ENCODE measurements around the gene ATP6V0B. TPM values are rescaled to one million over a fixed set of nuclear protein-coding genes. Genes with fewer than 3 reads are reported as not detected.

ATP6V0B gene
- total and polyA plus RNA-seq, 9 of the 15 experiments (the other 6 are each of a cell fraction or from before 2014, with no cell fraction given), result 137 to 328 (median 220) TPM

DNA sequence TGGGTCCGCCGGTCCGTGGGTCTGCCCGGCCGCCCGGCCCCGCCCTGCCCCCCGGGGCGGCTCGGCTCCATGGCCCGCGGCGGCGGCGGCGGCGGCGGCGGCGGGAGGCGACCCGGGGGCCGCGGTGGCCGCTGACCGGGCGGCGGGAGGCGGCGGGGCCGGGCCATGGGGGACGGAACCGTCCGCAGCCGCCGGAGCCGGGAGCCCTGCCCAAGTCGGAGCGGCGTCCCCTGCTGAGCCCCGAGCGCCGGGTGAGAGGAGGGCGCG lies 4.4 kb downstream of the ATP6V0B start (continued):
- TF ChIP-seq, protein P1, sequence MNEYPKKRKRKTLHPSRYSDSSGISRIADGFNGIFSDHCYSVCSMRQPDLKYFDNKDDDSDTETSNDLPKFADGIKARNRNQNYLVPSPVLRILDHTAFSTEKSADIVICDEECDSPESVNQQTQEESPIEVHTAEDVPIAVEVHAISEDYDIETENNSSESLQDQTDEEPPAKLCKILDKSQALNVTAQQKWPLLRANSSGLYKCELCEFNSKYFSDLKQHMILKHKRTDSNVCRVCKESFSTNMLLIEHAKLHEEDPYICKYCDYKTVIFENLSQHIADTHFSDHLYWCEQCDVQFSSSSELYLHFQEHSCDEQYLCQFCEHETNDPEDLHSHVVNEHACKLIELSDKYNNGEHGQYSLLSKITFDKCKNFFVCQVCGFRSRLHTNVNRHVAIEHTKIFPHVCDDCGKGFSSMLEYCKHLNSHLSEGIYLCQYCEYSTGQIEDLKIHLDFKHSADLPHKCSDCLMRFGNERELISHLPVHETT (CRISPR knock-in tag; conservative IDR thresholded peaks at IDR 0.05 in 1 of 2, IDR thresholded peaks at IDR 0.05 in 1 of 2), result peak in 1 of 2 experiments; percentile 87; a peak in 1 of 4 replicates
- TF ChIP-seq, protein P2, sequence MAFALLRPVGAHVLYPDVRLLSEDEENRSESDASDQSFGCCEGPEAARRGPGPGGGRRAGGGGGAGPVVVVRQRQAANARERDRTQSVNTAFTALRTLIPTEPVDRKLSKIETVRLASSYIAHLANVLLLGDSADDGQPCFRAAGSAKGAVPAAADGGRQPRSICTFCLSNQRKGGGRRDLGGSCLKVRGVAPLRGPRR (CRISPR knock-in tag; IDR thresholded peaks at IDR 0.05), result no peak
- TF ChIP-seq, protein P3, sequence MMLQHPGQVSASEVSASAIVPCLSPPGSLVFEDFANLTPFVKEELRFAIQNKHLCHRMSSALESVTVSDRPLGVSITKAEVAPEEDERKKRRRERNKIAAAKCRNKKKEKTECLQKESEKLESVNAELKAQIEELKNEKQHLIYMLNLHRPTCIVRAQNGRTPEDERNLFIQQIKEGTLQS (IDR thresholded peaks at IDR 0.05), result no peak
- TF ChIP-seq, protein P3 (CRISPR knock-in tag; conservative IDR thresholded peaks at IDR 0.05), result no peak
- TF ChIP-seq ZC3H4 (CRISPR knock-in tag; IDR thresholded peaks at IDR 0.05; ENCODE audit: borderline replicate concordance) (no peak), ESRRB (CRISPR knock-in tag; IDR thresholded peaks at IDR 0.05; ENCODE audit: borderline replicate concordance) (no peak), RBFOX2 (IDR thresholded peaks at IDR 0.05; ENCODE audit: low read depth, low read length) (0 out of 2 replicates have a peak, but pooled peaks have one; percentile 2)
- TF ChIP-seq, protein P4, sequence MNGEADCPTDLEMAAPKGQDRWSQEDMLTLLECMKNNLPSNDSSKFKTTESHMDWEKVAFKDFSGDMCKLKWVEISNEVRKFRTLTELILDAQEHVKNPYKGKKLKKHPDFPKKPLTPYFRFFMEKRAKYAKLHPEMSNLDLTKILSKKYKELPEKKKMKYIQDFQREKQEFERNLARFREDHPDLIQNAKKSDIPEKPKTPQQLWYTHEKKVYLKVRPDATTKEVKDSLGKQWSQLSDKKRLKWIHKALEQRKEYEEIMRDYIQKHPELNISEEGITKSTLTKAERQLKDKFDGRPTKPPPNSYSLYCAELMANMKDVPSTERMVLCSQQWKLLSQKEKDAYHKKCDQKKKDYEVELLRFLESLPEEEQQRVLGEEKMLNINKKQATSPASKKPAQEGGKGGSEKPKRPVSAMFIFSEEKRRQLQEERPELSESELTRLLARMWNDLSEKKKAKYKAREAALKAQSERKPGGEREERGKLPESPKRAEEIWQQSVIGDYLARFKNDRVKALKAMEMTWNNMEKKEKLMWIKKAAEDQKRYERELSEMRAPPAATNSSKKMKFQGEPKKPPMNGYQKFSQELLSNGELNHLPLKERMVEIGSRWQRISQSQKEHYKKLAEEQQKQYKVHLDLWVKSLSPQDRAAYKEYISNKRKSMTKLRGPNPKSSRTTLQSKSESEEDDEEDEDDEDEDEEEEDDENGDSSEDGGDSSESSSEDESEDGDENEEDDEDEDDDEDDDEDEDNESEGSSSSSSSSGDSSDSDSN (IDR thresholded peaks at IDR 0.05; ENCODE audit: borderline replicate concordance in 1 of 2, low read depth in 2 of 2, low read length in 2 of 2), result 0 out of 4 replicates have a peak, but pooled peaks of 1 of the 2 experiments have one; percentile 2
- TF ChIP-seq, protein P5, sequence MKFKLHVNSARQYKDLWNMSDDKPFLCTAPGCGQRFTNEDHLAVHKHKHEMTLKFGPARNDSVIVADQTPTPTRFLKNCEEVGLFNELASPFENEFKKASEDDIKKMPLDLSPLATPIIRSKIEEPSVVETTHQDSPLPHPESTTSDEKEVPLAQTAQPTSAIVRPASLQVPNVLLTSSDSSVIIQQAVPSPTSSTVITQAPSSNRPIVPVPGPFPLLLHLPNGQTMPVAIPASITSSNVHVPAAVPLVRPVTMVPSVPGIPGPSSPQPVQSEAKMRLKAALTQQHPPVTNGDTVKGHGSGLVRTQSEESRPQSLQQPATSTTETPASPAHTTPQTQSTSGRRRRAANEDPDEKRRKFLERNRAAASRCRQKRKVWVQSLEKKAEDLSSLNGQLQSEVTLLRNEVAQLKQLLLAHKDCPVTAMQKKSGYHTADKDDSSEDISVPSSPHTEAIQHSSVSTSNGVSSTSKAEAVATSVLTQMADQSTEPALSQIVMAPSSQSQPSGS (CRISPR knock-in tag; IDR thresholded peaks at IDR 0.05), result no peak
- TF ChIP-seq, protein P6, sequence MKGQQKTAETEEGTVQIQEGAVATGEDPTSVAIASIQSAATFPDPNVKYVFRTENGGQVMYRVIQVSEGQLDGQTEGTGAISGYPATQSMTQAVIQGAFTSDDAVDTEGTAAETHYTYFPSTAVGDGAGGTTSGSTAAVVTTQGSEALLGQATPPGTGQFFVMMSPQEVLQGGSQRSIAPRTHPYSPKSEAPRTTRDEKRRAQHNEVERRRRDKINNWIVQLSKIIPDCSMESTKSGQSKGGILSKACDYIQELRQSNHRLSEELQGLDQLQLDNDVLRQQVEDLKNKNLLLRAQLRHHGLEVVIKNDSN (CRISPR knock-in tag; IDR thresholded peaks at IDR 0.05), result no peak

Measured in K562 (cell line).